ENCODE measurements around the gene ITSN1.

DNA sequence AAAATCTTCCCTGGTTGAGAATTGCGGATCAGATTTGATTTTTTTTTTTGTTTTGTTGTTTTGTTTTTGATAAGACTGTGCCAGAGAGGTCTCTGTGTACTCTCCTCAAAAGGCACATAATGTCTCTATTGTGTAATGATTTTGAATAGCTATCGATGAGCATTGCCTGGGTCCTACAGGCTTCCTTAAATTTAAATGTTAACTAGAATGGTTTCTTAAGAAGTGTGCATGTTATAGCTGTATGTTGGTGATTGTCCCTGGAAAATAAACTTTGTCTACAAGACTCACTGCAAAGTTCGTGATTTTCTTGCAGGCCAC, 121.2 kb downstream of the ITSN1 start:
- TF ChIP-seq, protein P1, sequence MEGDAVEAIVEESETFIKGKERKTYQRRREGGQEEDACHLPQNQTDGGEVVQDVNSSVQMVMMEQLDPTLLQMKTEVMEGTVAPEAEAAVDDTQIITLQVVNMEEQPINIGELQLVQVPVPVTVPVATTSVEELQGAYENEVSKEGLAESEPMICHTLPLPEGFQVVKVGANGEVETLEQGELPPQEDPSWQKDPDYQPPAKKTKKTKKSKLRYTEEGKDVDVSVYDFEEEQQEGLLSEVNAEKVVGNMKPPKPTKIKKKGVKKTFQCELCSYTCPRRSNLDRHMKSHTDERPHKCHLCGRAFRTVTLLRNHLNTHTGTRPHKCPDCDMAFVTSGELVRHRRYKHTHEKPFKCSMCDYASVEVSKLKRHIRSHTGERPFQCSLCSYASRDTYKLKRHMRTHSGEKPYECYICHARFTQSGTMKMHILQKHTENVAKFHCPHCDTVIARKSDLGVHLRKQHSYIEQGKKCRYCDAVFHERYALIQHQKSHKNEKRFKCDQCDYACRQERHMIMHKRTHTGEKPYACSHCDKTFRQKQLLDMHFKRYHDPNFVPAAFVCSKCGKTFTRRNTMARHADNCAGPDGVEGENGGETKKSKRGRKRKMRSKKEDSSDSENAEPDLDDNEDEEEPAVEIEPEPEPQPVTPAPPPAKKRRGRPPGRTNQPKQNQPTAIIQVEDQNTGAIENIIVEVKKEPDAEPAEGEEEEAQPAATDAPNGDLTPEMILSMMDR (IDR thresholded peaks at IDR 0.05): no peak
- TF ChIP-seq POLR2AphosphoS5 (IDR thresholded peaks at IDR 0.05): no peak
- no peak for TF ChIP-seq POLR2A (IDR thresholded peaks at IDR 0.05)
